OCI-LY7 (cell line): Measurements from ENCODE around the gene EXOG.

ENCODE experiments used
- CTCF ChIP-seq: fragments of 200-600 bp; sonication (generic); conservative IDR thresholded peaks from 2 replicates; pipeline ENCODE4 v1.5.1; 2014; ENCODE audit warnings: mild to moderate bottlenecking, antibody characterized with exemption, low read length, moderate library complexity, mixed read lengths
- EZH2phosphoT487 ChIP-seq: fragments of 200-600 bp; sonication (generic); IDR thresholded peaks from 2 replicates; pipeline ENCODE4 v1.6.1; 2018; ENCODE audit warnings: low read depth, borderline replicate concordance, mild to moderate bottlenecking, mixed run types, antibody characterized with exemption, low read length, moderate library complexity, mixed read lengths

DNA sequence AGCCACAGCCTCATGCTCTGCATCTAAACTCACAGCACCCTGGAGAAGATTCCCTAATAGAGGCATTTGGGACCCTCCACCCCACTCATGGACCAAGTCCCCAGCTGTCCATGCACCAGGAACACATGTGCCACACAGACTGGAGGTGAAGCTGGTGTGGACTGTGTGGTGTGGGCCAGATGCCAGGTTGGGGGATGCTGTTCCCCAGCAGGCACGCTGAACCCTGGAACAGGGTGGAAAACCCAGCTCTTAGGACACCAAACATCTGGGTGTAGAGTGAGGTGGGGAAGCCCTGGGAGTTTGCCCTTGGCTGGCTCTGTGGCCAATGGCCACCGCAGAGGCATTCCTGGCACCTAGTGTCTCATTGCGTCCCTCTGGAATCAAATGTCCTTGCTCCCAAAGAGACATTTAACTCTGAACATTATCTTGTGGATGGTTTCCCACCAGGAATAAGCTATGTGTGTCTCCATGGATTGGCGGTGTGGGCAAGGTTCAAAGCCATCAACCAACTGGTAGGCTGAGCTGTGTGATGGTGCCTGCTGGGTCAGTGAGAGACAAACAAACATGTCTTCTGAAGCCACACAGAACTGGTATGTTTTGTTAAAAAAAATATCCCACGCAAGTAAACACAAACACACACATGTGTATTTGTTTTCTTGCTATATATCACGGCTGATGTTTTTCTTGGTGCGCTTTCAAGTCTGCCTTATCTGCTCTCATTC is 65.0 kb downstream of the EXOG start:
- TF ChIP-seq CTCF = no peak
- no peak for TF ChIP-seq EZH2phosphoT487
